Activated CD4-positive, alpha-beta T cell treated with anti-CD3 and anti-CD28 coated beads, Interleukin-2, amount 10 ng/mL, durations not matched to agents 7 days and 5 days (primary cell): ENCODE results near the gene LEP. TPM values are rescaled to one million over a fixed set of nuclear protein-coding genes. Genes with fewer than 3 reads are reported as not detected.

ENCODE experiments used
- CTCF ChIA-PET: fragments of 350-600 bp; sonication (Branson Sonifier 250); formaldehyde crosslinking; loops from one replicate; lab custom pipeline; 2021; ENCODE audit warnings: antibody characterized with exemption; lab: Charles Lee
- POLR2A ChIA-PET: fragments of 350-600 bp; sonication (Branson Sonifier 250); formaldehyde crosslinking; loops from one replicate; lab custom pipeline; 2021; ENCODE audit warnings: antibody characterized with exemption; lab: Charles Lee
- DNase-seq: peaks from one replicate; pipeline ENCODE4 v3.0.0-alpha.2; 2020
- H3K27ac Mint-ChIP-seq: one replicate; pipeline ENCODE4 v1.8.0; 2021; ENCODE audit warnings: mild to moderate bottlenecking, moderate library complexity, mixed read lengths
- H3K27me3 Mint-ChIP-seq: one replicate; pipeline ENCODE4 v1.8.0; 2021; ENCODE audit warnings: mixed read lengths
- H3K36me3 Mint-ChIP-seq: one replicate; pipeline ENCODE4 v1.8.0; 2021; ENCODE audit warnings: low read depth, mixed read lengths
- H3K4me1 Mint-ChIP-seq: one replicate; pipeline ENCODE4 v1.8.0; 2021; ENCODE audit warnings: mixed read lengths
- H3K4me3 Mint-ChIP-seq: one replicate; pipeline ENCODE4 v1.8.0; 2021; ENCODE audit warnings: mild to moderate bottlenecking, moderate library complexity, mixed read lengths
- H3K9me3 Mint-ChIP-seq: one replicate; pipeline ENCODE4 v1.8.0; 2021; ENCODE audit warnings: mixed read lengths
- total RNA-seq, 2 experiments: library from RNA; stranded (reverse); gene quantifications; one replicate each; pipeline ENCODE4 v1.2.3, GENCODE V29; 2021

LEP gene
- total RNA-seq, 2 experiments from 2014 or later: not detected

- POLR2A ChIA-PET: no interaction called here
- Mint-ChIP-seq H3K27ac (no peak overlapping the region), H3K9me3 (no peaks in the 10 kb centered on the region), H3K4me1 (no peaks in the 10 kb centered on the region), H3K4me3 (no peak overlapping the region), H3K27me3 (peaks cover 4% of the 10 kb centered on the region), H3K36me3 (no peaks in the 10 kb centered on the region)
- CTCF ChIA-PET: interaction anchor here (0.7 kb wide), 1 partner anchor 654 kb away, joined by 3 read pairs; no protein-coding TSS in a partner anchor
- DNase-seq: no peak
These were observed 25.3 kb upstream of the LEP start for GRCh38 chr7:128215739-128216138.

GRCh38 chr7:128217030-128217805 lies 23.9 kb upstream of the LEP start:
- Mint-ChIP-seq H3K9me3 (no peaks in the 10 kb centered on the region), H3K36me3 (no peaks in the 10 kb centered on the region), H3K27ac (no peak overlapping the region), H3K27me3 (peaks cover 15% of the 10 kb centered on the region), H3K4me1 (no peaks in the 10 kb centered on the region), H3K4me3 (no peak overlapping the region)
- no peak for DNase-seq
- POLR2A ChIA-PET: no interaction called here
- CTCF ChIA-PET: interaction anchor here (1.3 kb wide), 1 partner anchor 7 kb away, joined by 3 read pairs; no protein-coding TSS in a partner anchor

GRCh38 chr7:128217967-128218652 lies 23.0 kb upstream of the LEP start:
- no peaks in the 10 kb centered on the region for H3K4me1 Mint-ChIP-seq
- peaks cover 19% of the 10 kb centered on the region for H3K27me3 Mint-ChIP-seq
- no peak overlapping the region for H3K27ac Mint-ChIP-seq
- H3K36me3 Mint-ChIP-seq: no peaks in the 10 kb centered on the region
- no peak for DNase-seq
- no peak overlapping the region for H3K4me3 Mint-ChIP-seq
- CTCF ChIA-PET: interaction anchor here (1.3 to 1.6 kb wide), 2 partner anchors 8 to 83 kb away, joined by 3 to 4 read pairs; no protein-coding TSS in a partner anchor
- POLR2A ChIA-PET: no interaction called here
- no peaks in the 10 kb centered on the region for H3K9me3 Mint-ChIP-seq

GRCh38 chr7:128219636-128220035 lies 21.4 kb upstream of the LEP start:
- ChIA-PET CTCF (interaction anchor here (1.6 kb wide), 1 partner anchor 84 kb away, joined by 4 read pairs; no protein-coding TSS in a partner anchor), POLR2A (no interaction called here)
- Mint-ChIP-seq H3K4me1 (no peaks in the 10 kb centered on the region), H3K4me3 (no peak overlapping the region), H3K9me3 (no peaks in the 10 kb centered on the region), H3K36me3 (no peaks in the 10 kb centered on the region), H3K27ac (no peak overlapping the region), H3K27me3 (peaks cover 20% of the 10 kb centered on the region)
- DNase-seq: no peak

GRCh38 chr7:128221929-128222403 lies 19.1 kb upstream of the LEP start:
- no peaks in the 10 kb centered on the region for H3K36me3 Mint-ChIP-seq
- H3K4me3 Mint-ChIP-seq: no peak overlapping the region
- ChIA-PET CTCF (interaction anchor here (1.6 kb wide), 3 partner anchors 11 to 13 kb away, joined by 3 to 9 read pairs (median 4); no protein-coding TSS in a partner anchor), POLR2A (no interaction called here)
- H3K4me1 Mint-ChIP-seq: no peaks in the 10 kb centered on the region
- H3K27ac Mint-ChIP-seq: no peak overlapping the region
- DNase-seq: no peak
- no peaks in the 10 kb centered on the region for H3K9me3 Mint-ChIP-seq
- H3K27me3 Mint-ChIP-seq: peaks cover 28% of the 10 kb centered on the region

- CTCF ChIA-PET: no interaction called here
- Mint-ChIP-seq H3K9me3 (no peaks in the 10 kb centered on the region), H3K27ac (no peak overlapping the region), H3K27me3 (peaks cover 26% of the 10 kb centered on the region), H3K4me3 (no peak overlapping the region), H3K4me1 (no peaks in the 10 kb centered on the region), H3K36me3 (no peaks in the 10 kb centered on the region)
- POLR2A ChIA-PET: no interaction called here
- no peak for DNase-seq
These were observed 14.7 kb upstream of the LEP start for GRCh38 chr7:128226132-128226980.

GRCh38 chr7:128227271-128227670 lies 13.8 kb upstream of the LEP start:
- H3K36me3 Mint-ChIP-seq: no peaks in the 10 kb centered on the region
- H3K27me3 Mint-ChIP-seq: peaks cover 19% of the 10 kb centered on the region
- no peak overlapping the region for H3K4me3 Mint-ChIP-seq
- H3K27ac Mint-ChIP-seq: no peak overlapping the region
- DNase-seq: no peak
- POLR2A ChIA-PET: no interaction called here
- H3K9me3 Mint-ChIP-seq: no peaks in the 10 kb centered on the region
- CTCF ChIA-PET: no interaction called here
- H3K4me1 Mint-ChIP-seq: no peaks in the 10 kb centered on the region

- Mint-ChIP-seq H3K36me3 (no peaks in the 10 kb centered on the region), H3K4me3 (no peak overlapping the region), H3K27me3 (peaks cover 8% of the 10 kb centered on the region), H3K9me3 (no peaks in the 10 kb centered on the region), H3K27ac (no peak overlapping the region), H3K4me1 (no peaks in the 10 kb centered on the region)
- CTCF ChIA-PET: no interaction called here
- POLR2A ChIA-PET: no interaction called here
- no peak for DNase-seq
These were observed 10.1 kb upstream of the LEP start for GRCh38 chr7:128231021-128231420.

GRCh38 chr7:128231677-128232076 lies 9.4 kb upstream of the LEP start:
- CTCF ChIA-PET: no interaction called here
- Mint-ChIP-seq H3K27me3 (peaks cover 7% of the 10 kb centered on the region), H3K4me3 (no peak overlapping the region), H3K27ac (no peak overlapping the region), H3K36me3 (no peaks in the 10 kb centered on the region), H3K4me1 (peaks cover 1% of the 10 kb centered on the region), H3K9me3 (no peaks in the 10 kb centered on the region)
- no peak for DNase-seq
- POLR2A ChIA-PET: no interaction called here

GRCh38 chr7:128233471-128233870 lies 7.6 kb upstream of the LEP start:
- ChIA-PET POLR2A (no interaction called here), CTCF (interaction anchor here (0.6 kb wide), 1 partner anchor 87 kb away, joined by 5 read pairs; no protein-coding TSS in a partner anchor)
- DNase-seq: no peak
- H3K4me3 Mint-ChIP-seq: no peak overlapping the region
- H3K27ac Mint-ChIP-seq: no peak overlapping the region
- peaks cover 7% of the 10 kb centered on the region for H3K27me3 Mint-ChIP-seq
- peaks cover 5% of the 10 kb centered on the region for H3K9me3 Mint-ChIP-seq
- H3K36me3 Mint-ChIP-seq: peaks cover 4% of the 10 kb centered on the region
- H3K4me1 Mint-ChIP-seq: peaks cover 10% of the 10 kb centered on the region

- CTCF ChIA-PET: interaction anchor here (1.5 kb wide), 1 partner anchor 13 kb away, joined by 3 read pairs; no protein-coding TSS in a partner anchor
- H3K4me1 Mint-ChIP-seq: peaks cover 10% of the 10 kb centered on the region
- no peak overlapping the region for H3K4me3 Mint-ChIP-seq
- no peak overlapping the region for H3K27ac Mint-ChIP-seq
- DNase-seq: no peak
- POLR2A ChIA-PET: no interaction called here
- H3K36me3 Mint-ChIP-seq: peaks cover 4% of the 10 kb centered on the region
- peaks cover 4% of the 10 kb centered on the region for H3K27me3 Mint-ChIP-seq
- H3K9me3 Mint-ChIP-seq: peaks cover 10% of the 10 kb centered on the region
These were observed 6.5 kb upstream of the LEP start for GRCh38 chr7:128234476-128235026.

GRCh38 chr7:128235471-128235870 lies 5.6 kb upstream of the LEP start:
- Mint-ChIP-seq H3K27ac (no peak overlapping the region), H3K9me3 (peaks cover 12% of the 10 kb centered on the region), H3K4me1 (peaks cover 11% of the 10 kb centered on the region), H3K27me3 (peaks cover 7% of the 10 kb centered on the region), H3K4me3 (no peak overlapping the region), H3K36me3 (peaks cover 5% of the 10 kb centered on the region)
- ChIA-PET CTCF (interaction anchor here (1.1 to 1.5 kb wide), 2 partner anchors 14 to 26 kb away, joined by 3 read pairs; no protein-coding TSS in a partner anchor), POLR2A (no interaction called here)
- no peak for DNase-seq
